Measurements from ENCODE around the gene EDN2. TPM values are rescaled to one million over a fixed set of nuclear protein-coding genes. Genes with fewer than 3 reads are reported as not detected.

EDN2 gene
- total and polyA plus RNA-seq, 2 of the 8 experiments (the other 6 are each of a cell fraction or from before 2014, with no cell fraction given) = 0.32 to 0.39 TPM

- no peak overlapping the region for H3K9ac ChIP-seq (replicated peaks in 1 of 4; ENCODE audit: extremely low read depth in 1 of 4, low read depth in 3 of 4, low read length in 3 of 4)
- TF ChIP-seq SUZ12 (IDR thresholded peaks at IDR 0.05; ENCODE audit: low read length) = no peak
These were observed 51.0 kb downstream of the EDN2 start for GRCh38 chr1:41433501-41433900.

More at GRCh38 chr1:41433501-41433900, 51.0 kb downstream of the EDN2 start:
- Histone ChIP-seq H2BK12ac (ENCODE audit: low read depth, low read length) (no peak overlapping the region), H3K23ac (ENCODE audit: insufficient read length) (no peak overlapping the region), H4K5ac (ENCODE audit: insufficient read length, low read depth, low read length) (no peak overlapping the region), H2AFZ (ENCODE audit: low read length) (no peak overlapping the region), H3K27me3 (replicated peaks in 1 of 4; ENCODE audit: control insufficient read depth in 3 of 4, extremely low read depth in 1 of 4, insufficient read depth in 3 of 4, low read length in 3 of 4) (no peaks in the 10 kb centered on the region), H4K91ac (replicated peaks; ENCODE audit: insufficient read length, low read length) (no peak overlapping the region), H4K8ac (ENCODE audit: extremely low read depth, insufficient read depth, low read length) (no peak overlapping the region), H3K4me2 (ENCODE audit: insufficient read depth in 1 of 2, low read depth in 2 of 2, low read length in 2 of 2) (no peak overlapping the region), H2BK120ac (replicated peaks; ENCODE audit: low read depth, low read length) (no peak overlapping the region), H3K14ac (ENCODE audit: insufficient read length) (no peak overlapping the region), H3K79me1 (ENCODE audit: low read depth, low read length) (no peaks in the 10 kb centered on the region), H3K36me3 (ENCODE audit: control insufficient read depth in 2 of 4, insufficient read depth in 4 of 4, low read length in 3 of 4) (no peaks in the 10 kb centered on the region), H3K4ac (replicated peaks; ENCODE audit: insufficient read length, low read depth, low read length) (no peak overlapping the region), H3K4me1 (replicated peaks in 1 of 4; ENCODE audit: control insufficient read depth in 3 of 4, insufficient read depth in 4 of 4, low read length in 3 of 4) (peaks cover 0 to 10% (median 4%) of the 10 kb centered on the region in 4 experiments; a peak in 5 of 7 replicates), H2BK5ac (ENCODE audit: low read depth, low read length) (no peak overlapping the region), H3K79me2 (ENCODE audit: control insufficient read depth in 1 of 2, insufficient read depth in 2 of 2, low read length in 2 of 2) (no peaks in the 10 kb centered on the region), H2AK5ac (ENCODE audit: low read depth, low read length) (no peak overlapping the region), H3K18ac (ENCODE audit: extremely low read depth, low read length) (no peak overlapping the region), H4K20me1 (replicated peaks in 1 of 2; ENCODE audit: control insufficient read depth in 1 of 2, insufficient read depth in 2 of 2, low read length in 2 of 2) (no peaks in the 10 kb centered on the region), H2BK15ac (ENCODE audit: low read length) (no peak overlapping the region), H3K23me2 (ENCODE audit: low read depth, low read length) (no peaks in the 10 kb centered on the region), H3K4me3 (ENCODE audit: extremely low read depth in 1 of 4, insufficient read depth in 2 of 4, low read depth in 3 of 4, low read length in 4 of 4) (no peak overlapping the region), H2BK20ac (ENCODE audit: low read length) (no peak overlapping the region), H3K56ac (replicated peaks; ENCODE audit: insufficient read length, low read depth, low read length) (no peak overlapping the region), H3K9me3 (ENCODE audit: insufficient read depth in 2 of 2, low read depth in 1 of 2, low read length in 1 of 2) (no peaks in the 10 kb centered on the region), H3K27ac (ENCODE audit: low read depth, low read length) (no peak overlapping the region)
- ChIA-PET POLR2A (ENCODE audit: partially characterized antibody) (interaction anchor here (0.6 kb wide), 1 partner anchor 649 kb away, joined by 3 read pairs; no protein-coding TSS in a partner anchor), CTCF (ENCODE audit: partially characterized antibody) (interaction anchor here (0.5 to 16.2 kb wide), 53 partner anchors 10 to 601 kb away, joined by 3 to 420 read pairs (median 7); partner anchors contain the start of genes EDN2 and FOXO6)
- FAIRE-seq (no peak), DNase-seq (ENCODE audit: low read depth in 1 of 2, low spot score in 2 of 2) (no peak)
- 87% methylated on average over 4 of the region's 4 CpGs; no CpG with 5 or more reads in 1 of the 2 experiments for WGBS, 2 experiments (ENCODE audit: extremely low coverage in 1 of 2, insufficient coverage in 1 of 2, insufficient read length in 1 of 2, insufficient replicate concordance in 2 of 2, low coverage in 1 of 2, low lambda C conversion rate in 2 of 2, missing lambda C conversion rate in 1 of 2)
